ENCODE measurements around the gene LBH. TPM values are rescaled to one million over a fixed set of nuclear protein-coding genes. Genes with fewer than 3 reads are reported as not detected.

LBH gene
- total RNA-seq, 4 donors from 2014 or later: 104 to 206 (median 126) TPM

DNA sequence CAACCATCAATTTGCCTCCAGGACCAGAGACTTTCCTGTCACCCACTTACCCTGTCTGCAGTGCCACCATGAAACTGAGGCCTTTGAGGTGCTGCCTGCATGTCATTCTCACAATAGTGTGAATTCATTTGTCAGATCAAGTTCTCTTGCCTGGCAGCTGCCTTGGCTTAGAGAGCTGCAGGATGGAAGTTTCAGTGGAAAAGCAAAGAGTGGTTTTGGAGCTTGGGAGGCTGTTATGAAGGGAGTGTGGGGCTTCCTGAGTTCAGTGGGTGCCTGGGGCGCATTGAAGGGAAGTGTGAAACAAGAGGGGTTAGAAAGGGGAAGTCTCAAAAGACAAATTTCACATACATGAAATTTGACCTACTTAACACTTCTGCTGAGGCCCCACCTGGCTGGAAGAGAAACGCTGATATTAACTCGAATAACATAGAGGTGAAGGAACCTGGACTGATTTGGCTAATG, 7.9 kb upstream of the LBH start:
- TF ChIP-seq POLR2A (IDR thresholded peaks at IDR 0.05): no peak
- no peak for TF ChIP-seq CTCF (IDR thresholded peaks at IDR 0.05)
- intact Hi-C loops (cut with DNase I): no loop called here
- no peak overlapping the region for H3K27ac ChIP-seq

DNA sequence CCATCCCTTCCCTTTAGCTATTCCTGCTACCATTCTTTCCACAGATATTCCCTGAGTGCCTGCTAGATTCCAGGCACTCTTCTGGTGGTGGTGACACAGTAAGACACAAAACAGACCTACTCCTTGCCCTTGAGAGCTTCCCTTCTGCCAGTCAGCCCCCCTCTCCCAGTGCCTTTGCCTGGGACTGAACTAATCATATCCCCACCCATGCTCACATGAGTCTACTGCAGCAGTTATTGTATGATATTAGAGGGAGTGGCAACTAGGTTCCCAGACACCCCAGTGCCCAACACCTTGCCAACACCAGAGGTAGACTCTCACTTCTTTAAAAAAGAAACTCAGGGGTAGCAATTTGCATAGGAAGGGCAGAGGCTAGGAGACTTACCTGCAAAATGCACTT, 7.2 kb upstream of the LBH start:
- Histone ChIP-seq H3K27me3 (no peaks in the 10 kb centered on the region), H3K9me3 (no peaks in the 10 kb centered on the region), H3K4me3 (replicated peaks in 1 of 3) (no peak overlapping the region), H3K27ac (peak overlapping the region in 1 of 3 donors; percentile 97), H3K4me1 (peaks cover 18 to 31% of the 10 kb centered on the region in 2 donors), H3K36me3 (no peaks in the 10 kb centered on the region)
- intact Hi-C loops (cut with DNase I): no loop called here
- DNase-seq: no peak
- TF ChIP-seq POLR2A (IDR thresholded peaks at IDR 0.05) (no peak), CTCF (IDR thresholded peaks at IDR 0.05) (no peak)

More for the DNA sequence above, 7.9 kb upstream of the LBH start:
- no peaks in the 10 kb centered on the region for H3K36me3 ChIP-seq
- no peaks in the 10 kb centered on the region for H3K9me3 ChIP-seq
- no peak overlapping the region for H3K4me3 ChIP-seq (replicated peaks in 1 of 3)
- DNase-seq: no peak
- WGBS, 2 donors: 69 to 84% methylated on average over 3 of the region's 3 CpGs
- peaks cover 18 to 31% of the 10 kb centered on the region in 2 donors for H3K4me1 ChIP-seq
- H3K27me3 ChIP-seq: no peaks in the 10 kb centered on the region

GRCh38 chr2:30225131-30225762, 6.1 kb upstream of the LBH start:
- no peaks in the 10 kb centered on the region for H3K9me3 ChIP-seq
- WGBS, 2 donors: 6 to 20% methylated on average over 8 of the region's 8 CpGs
- DNase-seq: peak; percentile 69 to 82
- peak in 2 of 6 experiments; percentile 14 to 27 for TF ChIP-seq CTCF (IDR thresholded peaks at IDR 0.05)
- peak in 1 of 2 donors; percentile 63 for TF ChIP-seq POLR2A (IDR thresholded peaks at IDR 0.05)
- peak overlapping the region; percentile 93 to 97 (median 93) for H3K27ac ChIP-seq
- H3K27me3 ChIP-seq: no peaks in the 10 kb centered on the region
- H3K4me1 ChIP-seq: peaks cover 18 to 32% of the 10 kb centered on the region in 2 donors
- H3K36me3 ChIP-seq: no peaks in the 10 kb centered on the region
- peak overlapping the region in 1 of 3 donors; percentile 15 for H3K4me3 ChIP-seq (replicated peaks in 1 of 3)
- intact Hi-C loops (cut with DNase I): no loop called here

GRCh38 chr2:30226144-30227032, 4.9 kb upstream of the LBH start:
- H3K4me3 ChIP-seq (replicated peaks in 1 of 3): no peak overlapping the region
- TF ChIP-seq CTCF (IDR thresholded peaks at IDR 0.05) (no peak), POLR2A (IDR thresholded peaks at IDR 0.05) (no peak)
- H3K9me3 ChIP-seq: no peaks in the 10 kb centered on the region
- intact Hi-C loops (cut with DNase I): no loop called here
- peaks cover 18 to 36% of the 10 kb centered on the region in 2 donors for H3K4me1 ChIP-seq
- H3K27me3 ChIP-seq: no peaks in the 10 kb centered on the region
- peak overlapping the region; percentile 93 to 97 (median 93) for H3K27ac ChIP-seq
- no peak for DNase-seq
- no peaks in the 10 kb centered on the region for H3K36me3 ChIP-seq
- WGBS, 2 donors: 70 to 75% methylated on average over 10 of the region's 10 CpGs

DNA sequence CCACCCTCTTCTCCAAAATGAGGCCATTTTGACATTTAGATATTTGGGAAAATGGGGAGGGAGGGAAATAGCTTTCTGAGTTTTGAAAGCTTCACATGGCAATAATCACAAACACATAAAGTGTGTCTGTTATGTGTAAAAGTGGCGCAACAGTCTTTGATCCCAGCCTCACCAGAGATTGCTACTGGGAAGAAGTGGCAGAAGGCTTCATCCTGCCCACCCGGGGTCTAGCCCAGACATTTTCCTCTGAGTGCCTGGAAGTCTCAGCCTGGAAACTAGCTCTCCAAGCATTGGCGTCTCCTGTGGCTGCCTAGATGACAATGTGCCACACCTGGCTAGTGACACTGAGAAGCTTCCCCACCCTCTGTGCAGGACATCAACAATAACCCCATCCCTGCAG, 1.7 kb upstream of the LBH start:
- no peak for DNase-seq
- H3K4me1 ChIP-seq: peaks cover 34 to 43% of the 10 kb centered on the region in 2 donors
- WGBS, 2 donors: 91 to 98% methylated on average over 3 of the region's 3 CpGs
- no peak overlapping the region for H3K27ac ChIP-seq
- intact Hi-C loops (cut with DNase I): no loop called here
- no peaks in the 10 kb centered on the region for H3K36me3 ChIP-seq
- H3K27me3 ChIP-seq: no peaks in the 10 kb centered on the region
- TF ChIP-seq POLR2A (IDR thresholded peaks at IDR 0.05): no peak
- no peak for TF ChIP-seq CTCF (IDR thresholded peaks at IDR 0.05)
- no peak overlapping the region for H3K4me3 ChIP-seq (replicated peaks in 1 of 3)
- H3K9me3 ChIP-seq: no peaks in the 10 kb centered on the region

Measured in thyroid gland (tissue), 4 donors.